Keratinocyte (primary cell): ENCODE measurements around the gene CDC42EP3.

ENCODE experiments used
- CTCF ChIP-seq, 3 experiments: IDR thresholded peaks in 1 of 3; conservative IDR thresholded peaks in 1 of 3; optimal IDR thresholded peaks in 1 of 3; 2 replicates in 2 of 3; 3 replicates in 1 of 3; pipeline versions ENCODE3 to v1.5.1; 2011; ENCODE audit warnings: low read length in 3 of 3, mild to moderate bottlenecking in 3 of 3, moderate library complexity in 2 of 3, control low read depth in 1 of 3, inconsistent platforms in 1 of 3; ENCODE audit not compliant: insufficient read depth in 2 of 3; ENCODE audit errors: extremely low read depth in 1 of 3
- EZH2 ChIP-seq: IDR thresholded peaks from one replicate; pipeline ENCODE4 v1.6.1; 2012; ENCODE audit warnings: inconsistent platforms, mild to moderate bottlenecking, low read length, moderate library complexity

- no peak for TF ChIP-seq CTCF (optimal IDR thresholded peaks at IDR 0.05 in 1 of 3, IDR thresholded peaks at IDR 0.05 in 1 of 3, conservative IDR thresholded peaks at IDR 0.05 in 1 of 3; ENCODE audit: extremely low read depth in 1 of 3, insufficient read depth in 2 of 3, low read length in 3 of 3)
- no peak for TF ChIP-seq EZH2
Observed at GRCh38 chr2:37630301-37630700, 41.1 kb downstream of the CDC42EP3 start.
